Pancreas (tissue), 10 donors: ENCODE results near the gene DEPDC5. TPM values are rescaled to one million over a fixed set of nuclear protein-coding genes. Genes with fewer than 3 reads are reported as not detected.

Experiments used
- ATAC-seq, 4 donors: fragments of 200-7000 bp; cut with Tn5 transposase; one replicate each; pipeline versions ENCODE4 v1.8.0 to v1.9.1; 2020; ENCODE audit warnings: mild to moderate bottlenecking in 4 of 4, moderate library complexity in 4 of 4
- DNase-seq, 6 donors: peaks; one replicate each; pipeline ENCODE4 v3.0.0-alpha.2; 2020
- FAIRE-seq: peaks from 2 replicates; lab custom pipeline; 2012; peaks lifted over from hg19 to GRCh38; lab: Jason Lieb, UNC
- H3K27ac ChIP-seq, 4 donors: fragments of 200-600 bp; sonication (generic); 1 replicate in 3 of 4; 2 replicates in 1 of 4; pipeline versions ENCODE4 v1.5.0 to v1.8.0; 2020
- H3K27me3 ChIP-seq, 4 donors: fragments of 200-600 bp; one replicate each; pipeline ENCODE4 v1.8.0; 2021
- H3K36me3 ChIP-seq, 3 donors: fragments of 200-600 bp; sonication (generic) in 1 of 3; one replicate each; pipeline versions ENCODE4 v1.5.0 to v1.8.0; 2020 to 2021
- H3K4me1 ChIP-seq, 3 donors: fragments of 200-600 bp; one replicate each; pipeline ENCODE4 v1.8.0; 2021
- H3K4me3 ChIP-seq, 4 donors: fragments of 200-600 bp; sonication (generic) in 2 of 4; one replicate each; pipeline versions ENCODE4 v1.5.0 to v1.8.0; 2020 to 2021
- H3K9me3 ChIP-seq, 4 donors: fragments of 200-600 bp; one replicate each; pipeline ENCODE4 v1.8.0; 2021
- CTCF ChIP-seq, 4 donors: fragments of 200-600 bp; sonication (generic) in 3 of 4; IDR thresholded peaks; one replicate each; pipeline versions ENCODE4 v1.5.0 to v1.8.0; 2021; ENCODE audit warnings: antibody characterized with exemption in 4 of 4
- WGBS, 2 donors: extraction: QIAGEN DNeasy Blood & Tissue Kit; methylation state at CpG; one replicate each; pipeline ENCODE4 v1.1.7; 2013; 5-methylcytosine and 5-hydroxymethylcytosine counted together
- intact Hi-C, 3 donors: fragments of 100-400 bp; cut with DNase I; formaldehyde crosslinking; loops; one replicate each; pipeline versions ENCODE4 v1.11.1 to v1.14.2; 2022
- polyA plus RNA-seq, 2 donors: library from polyadenylated mRNA; stranded (reverse); fragments of 200-250 nt; gene quantifications; one replicate each; pipeline ENCODE4 v1.2.3, GENCODE V29; 2013
- total RNA-seq, 6 donors: library from RNA; stranded (reverse); fragmentation: NEBNext Ultra II Directional in 4 of 6; extraction: Animal tissue kit (Norgen Biotek cat#: 25700) in 4 of 6; gene quantifications; one replicate each; pipeline versions ENCODE4 v1.2.1 to v1.2.4, GENCODE V29; 2021 to 2023
- donor health status: healthy with polysubstance abuse.
- donor health status: DM: no; HTN: no; CAD: no; lungs with moderate emphysema.
- donor health status: DM: no; HTN: no; CAD: no.
- donor health status: control.
- donor health status: control.
- donor health status: Bipolar disorder and iron deficiency.
- donor health status: DM: yes; HTN: yes; CAD: no.
- donor health status: DM: no; HTN: no; CAD: no.
- donor health status: DM: no; HTN: no; CAD: no.
- donor health status: DM: yes; HTN: yes; CAD: no.

Gene DEPDC5
- total and polyA plus RNA-seq, 8 donors: 5.9 to 17.2 (median 9.0) TPM

DNA sequence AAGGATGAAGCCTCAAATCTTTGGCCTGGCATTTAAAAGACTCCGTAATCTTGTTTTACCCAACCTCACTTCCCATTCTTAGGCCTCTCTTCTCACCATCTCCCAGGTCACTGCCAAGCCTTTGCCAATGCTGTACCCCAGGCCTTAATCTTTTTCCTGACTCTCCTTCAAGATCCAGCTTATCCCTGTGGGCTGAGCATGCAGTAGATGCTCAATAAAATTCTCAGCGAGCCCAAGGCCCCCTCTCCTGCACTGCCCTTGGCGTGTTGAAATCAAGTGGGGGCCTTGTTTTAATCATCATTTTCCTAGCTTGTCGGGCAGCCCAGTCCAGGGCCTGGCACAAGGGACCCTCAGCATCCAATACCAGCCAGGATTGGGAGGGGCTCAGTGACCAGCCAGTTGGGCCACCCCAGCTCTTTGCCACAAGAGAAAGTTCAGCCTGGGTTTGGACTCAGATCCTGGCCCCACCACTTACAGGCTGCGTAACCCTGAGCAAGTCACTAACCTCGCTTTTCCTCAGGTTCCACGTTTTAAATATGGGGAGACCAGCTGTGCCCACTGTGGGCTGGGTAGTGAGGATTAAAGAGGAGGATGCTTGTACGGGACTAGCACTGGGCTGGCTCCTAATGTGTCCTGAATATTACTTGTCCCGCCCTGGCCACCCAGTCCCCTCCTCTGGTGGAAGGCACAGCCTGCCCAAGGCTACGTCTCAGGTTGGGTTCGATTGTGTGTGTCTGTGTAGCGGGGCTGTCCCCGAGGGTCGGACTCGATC lies 189.6 kb downstream of the DEPDC5 start:
- H3K27ac ChIP-seq: peak overlapping the region; percentile 83 to 94 (median 91)
- DNase-seq (peak in 2 of 6 donors; percentile 12 to 25), FAIRE-seq (no peak), ATAC-seq (no peak)
- WGBS, 2 donors: 39 to 40% methylated on average over 15 of the region's 15 CpGs
- peaks cover 11 to 21% (median 16%) of the 10 kb centered on the region in 3 donors for H3K4me1 ChIP-seq
- no peak for TF ChIP-seq CTCF (IDR thresholded peaks at IDR 0.05)
- peak overlapping the region; percentile 51 to 97 (median 84) for H3K4me3 ChIP-seq
- intact Hi-C loops: no loop called here
- H3K27me3 ChIP-seq: no peaks in the 10 kb centered on the region
- H3K36me3 ChIP-seq: no peaks in the 10 kb centered on the region
- H3K9me3 ChIP-seq: no peaks in the 10 kb centered on the region

- intact Hi-C loops: no loop called here
- no peak for FAIRE-seq
Measured at GRCh38 chr22:31943978-31944699, 190.3 kb downstream of the DEPDC5 start, which contains the start of gene YWHAH. YWHAH (plus strand) TSS chr22:31944535; CDS start chr22:31944734, 199 bp downstream.

GRCh38 chr22:31944700-31945442 lies 191.1 kb downstream of the DEPDC5 start:
- no peak for FAIRE-seq
- 1% methylated on average over 36 to 75 of the region's 76 CpGs for WGBS, 2 donors

More at GRCh38 chr22:31943978-31944699, 190.3 kb downstream of the DEPDC5 start, which contains the start of gene YWHAH:
- DNase-seq: peak; percentile 95 to 99 (median 98)
- peak; percentile 83 to 89 (median 86) for ATAC-seq
- no peak for TF ChIP-seq CTCF (IDR thresholded peaks at IDR 0.05)
- peak within 1 kb of the TSS; percentile 83 to 94 (median 91) for H3K27ac ChIP-seq
- WGBS, 2 donors: 0 to 1% methylated on average over 55 to 86 of the region's 86 CpGs
- H3K36me3 ChIP-seq: no peaks in the 10 kb centered on the region
- H3K9me3 ChIP-seq: no peaks in the 10 kb centered on the region
- peaks cover 11 to 21% (median 17%) of the 10 kb centered on the region in 3 donors for H3K4me1 ChIP-seq
- H3K27me3 ChIP-seq: no peaks in the 10 kb centered on the region
- H3K4me3 ChIP-seq: peak within 1 kb of the TSS; percentile 83 to 97 (median 89)

DNA sequence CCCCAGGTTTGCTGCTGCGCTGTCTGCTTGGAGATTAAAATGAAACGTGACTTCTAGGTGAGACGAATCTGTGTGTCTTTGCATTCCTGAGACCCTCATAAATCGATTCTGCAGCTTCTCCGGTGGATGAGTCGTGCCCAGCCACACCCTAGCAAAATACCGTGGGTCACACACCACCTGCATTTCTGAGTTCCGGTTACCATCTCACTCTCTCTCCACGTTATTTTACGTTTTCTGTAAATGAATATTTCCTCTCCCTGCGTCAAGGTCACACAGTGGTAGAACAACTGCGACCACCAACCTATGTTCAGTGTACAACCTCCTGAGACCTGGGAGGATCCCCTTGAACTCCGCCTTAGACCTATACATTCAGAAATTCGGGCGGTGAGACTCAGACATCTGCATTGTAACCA lies 191.6 kb downstream of the DEPDC5 start:
- WGBS, 2 donors: 2 to 3% methylated on average over 15 of the region's 15 CpGs
- ATAC-seq (no peak), FAIRE-seq (no peak), DNase-seq (no peak)
- Histone ChIP-seq H3K9me3 (no peaks in the 10 kb centered on the region), H3K4me1 (peaks cover 11 to 21% (median 17%) of the 10 kb centered on the region in 3 donors), H3K27ac (peak overlapping the region; percentile 83 to 94 (median 91)), H3K36me3 (no peaks in the 10 kb centered on the region), H3K4me3 (peak overlapping the region; percentile 83 to 97 (median 89)), H3K27me3 (no peaks in the 10 kb centered on the region)
- no peak for TF ChIP-seq CTCF (IDR thresholded peaks at IDR 0.05)
- intact Hi-C loops: no loop called here

More at GRCh38 chr22:31944700-31945442, 191.1 kb downstream of the DEPDC5 start:
- H3K9me3 ChIP-seq: no peaks in the 10 kb centered on the region
- TF ChIP-seq CTCF (IDR thresholded peaks at IDR 0.05): no peak
- H3K36me3 ChIP-seq: no peaks in the 10 kb centered on the region
- DNase-seq: peak in 4 of 6 donors; percentile 45 to 82 (median 56)
- ATAC-seq: peak; percentile 23 to 44 (median 36)
- intact Hi-C loops: no loop called here
- H3K27me3 ChIP-seq: no peaks in the 10 kb centered on the region
- H3K27ac ChIP-seq: peak overlapping the region; percentile 83 to 94 (median 91)
- H3K4me1 ChIP-seq: peaks cover 11 to 21% (median 17%) of the 10 kb centered on the region in 3 donors
- H3K4me3 ChIP-seq: peak overlapping the region; percentile 83 to 97 (median 89)
